GM21515 (cell line): ENCODE data around the gene TRIM28.
A peak's percentile ranks its signal among the peaks of the same experiment; 100 is the strongest.

Experiments
- ATAC-seq: cut with Tn5 transposase; IDR thresholded peaks from one replicate; pipeline ENCODE4 v1.9.1; 2021; ENCODE audit not compliant: unreplicated experiment

TRIM28 gene

GRCh38 chr19:58559275-58560006, 15.6 kb downstream of the TRIM28 start:
- ATAC-seq, result no peak

DNA sequence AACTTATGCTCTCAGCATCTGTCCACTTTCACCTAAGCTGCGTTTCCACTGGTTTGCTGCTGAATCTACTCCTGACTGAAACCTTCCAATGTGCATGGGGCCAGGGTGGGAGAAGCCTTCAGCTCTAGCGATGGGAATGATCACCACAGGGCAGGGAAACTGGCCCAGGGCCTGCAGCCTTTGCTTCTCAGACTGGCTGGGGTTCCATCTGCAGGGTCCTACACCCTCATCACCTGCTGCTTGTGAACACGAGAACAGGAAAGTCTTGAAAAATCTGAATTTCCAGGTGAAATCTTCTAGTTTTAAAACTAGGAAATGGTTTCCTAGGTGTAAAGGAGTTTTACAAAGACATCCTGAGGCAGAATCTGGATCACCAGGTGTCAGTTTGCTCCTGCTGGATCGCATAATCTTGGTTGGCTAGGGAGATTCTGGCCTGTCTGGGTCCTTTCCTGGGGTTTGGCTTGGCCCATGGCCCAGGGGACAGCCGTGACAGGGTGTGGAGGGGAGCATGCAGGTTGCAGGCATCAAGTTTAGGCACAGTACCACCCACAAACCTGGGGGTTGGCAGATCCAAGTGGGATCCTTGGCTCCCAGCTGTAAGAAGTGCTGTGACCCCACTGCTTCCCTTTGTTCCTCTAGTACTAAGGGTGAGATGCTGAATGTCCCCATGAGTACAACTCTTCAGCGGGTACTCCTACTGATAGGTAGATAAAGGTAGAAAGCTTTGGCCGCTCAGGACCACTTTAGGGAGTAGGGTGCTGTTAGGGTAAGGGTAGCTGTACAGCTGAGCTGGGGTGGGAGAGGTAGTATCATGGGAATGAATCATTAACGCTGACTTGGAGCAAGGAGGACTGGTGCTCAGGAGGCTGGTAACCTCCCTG, 16.4 kb downstream of the TRIM28 start:
- no peak for ATAC-seq

DNA sequence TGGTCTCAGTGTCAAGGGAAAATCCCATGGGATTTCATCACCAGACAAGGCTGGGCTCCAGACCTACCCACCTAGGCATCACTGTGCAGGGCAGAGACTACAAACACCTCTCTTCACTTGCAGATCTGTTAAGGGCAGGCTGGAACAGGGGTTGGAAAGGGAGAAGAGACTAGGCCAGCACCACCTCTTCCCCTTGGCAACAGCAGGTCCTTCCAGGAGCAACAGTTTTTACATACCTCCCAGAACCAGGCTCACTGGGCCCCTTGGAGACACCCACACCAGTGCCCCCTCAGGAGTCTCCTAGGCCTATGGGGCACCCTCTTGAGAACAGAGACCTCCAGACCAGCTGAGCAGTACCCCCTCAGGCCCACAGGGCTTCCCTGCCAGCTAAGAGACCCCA, 17.1 kb downstream of the TRIM28 start:
- no peak for ATAC-seq

DNA sequence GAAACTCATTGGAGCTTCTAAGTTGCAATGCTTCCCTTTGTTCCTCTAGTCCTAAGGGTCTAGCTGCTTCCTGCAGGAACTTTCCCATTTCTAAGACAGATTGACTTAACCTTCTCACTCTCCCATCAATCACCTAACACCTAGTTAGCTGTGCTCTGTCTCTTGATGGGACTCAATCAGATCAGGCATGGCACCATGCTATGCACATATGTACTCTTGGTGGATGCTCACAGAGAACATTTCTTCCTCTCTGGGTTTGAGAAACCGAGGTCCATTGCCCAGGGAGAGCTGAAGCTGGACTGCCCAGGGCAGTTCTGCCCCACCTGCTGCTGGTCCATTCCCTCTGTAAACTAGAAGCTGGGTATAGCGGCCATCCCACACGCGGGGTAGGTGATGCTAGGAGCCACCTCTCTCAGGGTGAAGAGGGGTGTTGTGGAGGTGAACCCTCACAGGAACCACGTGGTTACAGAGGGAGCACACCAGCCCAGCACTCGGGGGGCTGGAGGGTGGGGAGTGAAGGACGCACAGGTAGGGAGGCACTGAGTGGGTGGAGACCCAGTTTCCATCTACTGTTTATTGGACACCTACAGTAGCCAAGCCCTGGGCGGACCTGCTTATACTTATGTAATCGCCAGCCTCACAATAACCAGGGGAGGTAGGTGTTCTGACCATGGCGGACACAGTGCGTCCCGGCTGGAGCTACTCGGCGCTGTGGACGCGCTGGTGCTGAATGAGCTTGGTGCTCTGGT, 17.7 kb downstream of the TRIM28 start:
- ATAC-seq, result no peak

GRCh38 chr19:58562122-58563033, 18.5 kb downstream of the TRIM28 start:
- no peak for ATAC-seq

DNA sequence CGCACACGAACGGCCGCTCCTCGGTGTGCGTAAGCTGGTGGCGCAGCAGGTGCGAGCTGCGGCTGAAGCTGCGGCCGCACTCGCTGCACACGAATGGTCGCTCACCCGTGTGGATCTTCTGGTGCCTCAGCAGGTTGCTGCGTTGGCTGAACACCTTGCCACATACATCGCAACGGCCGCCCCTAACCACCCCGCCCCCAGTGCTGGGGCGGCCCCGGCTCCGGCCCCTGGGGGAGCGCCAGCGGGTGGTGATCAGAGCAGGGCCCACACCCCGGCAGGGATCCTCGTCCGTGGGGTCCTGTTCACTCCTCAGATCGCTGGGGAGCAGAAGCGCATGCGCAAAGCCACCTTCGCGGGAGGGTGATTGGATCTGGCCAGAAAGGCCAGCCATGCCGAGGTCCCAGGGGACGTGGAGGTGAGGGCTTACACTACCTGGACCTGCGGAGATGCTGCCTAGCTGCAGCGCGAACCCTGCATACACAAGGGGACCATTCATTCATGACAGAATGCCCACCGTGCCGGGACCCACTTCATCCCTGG, 19.2 kb downstream of the TRIM28 start:
- ATAC-seq, result no peak

GRCh38 chr19:58563823-58564222, 20.0 kb downstream of the TRIM28 start:
- ATAC-seq, result no peak

DNA sequence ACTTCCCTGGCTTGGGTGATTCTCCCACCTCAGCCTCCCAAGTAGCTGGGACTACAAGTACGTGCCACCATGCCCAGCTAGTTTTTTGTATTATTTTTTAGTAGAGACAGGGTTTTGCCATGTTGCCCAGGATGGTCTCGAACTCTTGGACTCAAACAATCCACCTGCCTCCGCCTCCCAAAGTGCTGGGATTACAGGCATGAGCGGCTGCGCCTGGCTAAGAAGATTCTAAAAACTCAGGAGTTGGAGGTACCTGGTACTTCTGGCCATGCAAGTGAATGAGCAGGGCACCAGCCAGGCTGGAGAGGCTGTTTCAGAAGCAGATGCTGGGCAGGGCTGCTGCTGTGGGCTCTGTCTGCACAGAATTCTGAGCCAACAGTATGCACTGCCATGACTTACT, 23.1 kb downstream of the TRIM28 start:
- ATAC-seq, result no peak

DNA sequence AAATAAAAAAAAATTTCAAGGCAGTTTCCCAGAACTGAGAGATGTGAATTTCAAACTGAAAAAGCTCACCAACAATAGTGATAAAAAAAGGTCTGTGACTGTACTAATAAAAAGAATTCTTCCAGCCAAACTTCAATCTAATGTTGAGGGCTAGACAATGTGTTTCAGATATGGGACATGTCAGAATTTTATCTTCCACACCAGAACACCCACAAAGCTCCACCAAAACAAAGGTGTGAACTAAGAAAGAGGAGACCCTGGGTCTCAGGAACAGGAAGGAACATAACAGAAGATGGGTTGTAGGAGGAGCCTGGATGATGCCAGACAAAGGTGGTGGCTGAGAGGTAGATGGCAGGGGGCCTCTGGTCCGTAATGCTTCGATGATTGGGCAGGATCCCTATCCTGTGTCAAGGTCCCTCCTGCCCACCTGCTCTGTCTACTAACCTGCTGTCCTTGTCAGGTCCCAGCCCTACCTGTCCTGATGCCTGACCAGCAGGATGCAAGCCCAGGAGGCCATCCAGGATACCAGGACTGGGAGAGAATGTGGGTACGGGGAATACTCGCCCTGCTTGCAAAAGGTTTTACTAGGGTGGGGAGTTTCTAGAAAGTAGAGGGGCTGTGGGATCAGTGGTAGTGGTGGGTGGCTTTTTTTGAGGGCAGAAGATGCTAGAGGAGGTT, 24.7 kb downstream of the TRIM28 start:
- ATAC-seq, result no peak

DNA sequence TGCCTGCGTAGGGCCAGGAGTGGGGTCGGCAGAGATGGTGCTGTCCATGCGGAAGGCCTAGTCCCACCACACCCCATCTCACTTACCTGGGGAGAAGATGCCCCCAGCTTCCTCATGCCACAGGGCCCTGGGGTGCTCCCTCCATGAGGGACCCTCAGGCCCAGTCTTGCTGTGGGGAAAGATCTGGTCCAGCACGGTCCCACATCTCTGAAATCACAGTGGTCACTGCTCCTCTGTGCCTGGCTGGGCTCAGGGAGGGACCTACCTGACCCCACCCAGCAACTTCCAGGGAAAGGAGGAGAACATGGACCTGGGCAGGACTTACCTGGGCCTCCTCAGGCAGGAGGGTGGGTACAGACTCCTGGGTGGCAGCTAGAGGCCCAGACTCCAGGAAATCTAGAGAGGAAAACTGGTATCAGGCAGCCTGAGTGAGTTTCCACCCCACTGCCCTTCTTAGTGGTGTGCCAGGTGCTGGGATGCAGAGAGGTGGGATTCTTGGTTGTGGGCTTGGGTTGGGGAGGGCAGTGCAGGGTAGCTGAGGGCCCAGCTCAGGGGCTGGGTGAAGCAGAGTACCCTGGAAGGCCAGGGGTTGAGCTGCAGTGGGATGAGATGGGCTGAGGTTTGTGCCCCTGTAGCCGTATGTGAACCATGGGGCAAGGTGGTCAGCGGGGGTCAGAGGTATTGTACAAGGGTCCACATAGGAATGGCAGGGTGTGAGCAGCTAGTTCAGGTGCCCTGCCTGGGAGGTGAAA, 25.5 kb downstream of the TRIM28 start:
- no peak for ATAC-seq

DNA sequence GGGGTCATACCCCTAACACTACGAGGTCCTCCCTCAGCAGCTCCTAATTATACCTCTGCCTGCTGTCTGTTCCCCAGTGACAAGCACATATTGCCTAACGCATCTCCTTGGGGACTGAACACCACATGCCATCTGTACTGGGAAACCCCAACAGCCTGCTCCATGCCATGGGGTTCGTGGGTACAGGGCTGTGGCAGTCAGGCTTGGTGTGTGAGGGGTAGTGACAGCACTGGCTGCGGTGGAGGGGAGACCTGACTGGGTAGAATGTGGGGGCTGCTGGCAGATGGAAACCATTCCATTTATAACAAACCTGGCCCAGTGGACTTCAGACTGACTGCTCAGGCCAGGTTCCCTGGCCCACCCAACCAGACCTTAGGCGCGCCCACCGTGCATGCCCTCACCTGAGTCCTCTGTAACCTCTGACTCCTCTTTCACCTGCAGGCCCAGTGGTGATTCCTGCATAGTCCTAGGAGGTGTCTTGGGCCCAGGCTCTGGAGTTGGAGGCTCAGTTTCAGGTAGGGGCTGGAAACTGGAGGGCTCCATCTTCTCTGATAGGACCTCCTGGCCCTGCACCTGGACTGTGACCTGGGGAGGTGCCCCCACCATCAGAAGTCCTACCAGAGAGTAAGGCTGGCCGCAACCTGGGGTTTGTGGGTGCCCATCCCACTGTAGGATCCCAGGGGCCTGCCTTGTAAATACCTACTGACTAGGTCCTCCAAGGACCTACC, 26.2 kb downstream of the TRIM28 start:
- no peak for ATAC-seq

DNA sequence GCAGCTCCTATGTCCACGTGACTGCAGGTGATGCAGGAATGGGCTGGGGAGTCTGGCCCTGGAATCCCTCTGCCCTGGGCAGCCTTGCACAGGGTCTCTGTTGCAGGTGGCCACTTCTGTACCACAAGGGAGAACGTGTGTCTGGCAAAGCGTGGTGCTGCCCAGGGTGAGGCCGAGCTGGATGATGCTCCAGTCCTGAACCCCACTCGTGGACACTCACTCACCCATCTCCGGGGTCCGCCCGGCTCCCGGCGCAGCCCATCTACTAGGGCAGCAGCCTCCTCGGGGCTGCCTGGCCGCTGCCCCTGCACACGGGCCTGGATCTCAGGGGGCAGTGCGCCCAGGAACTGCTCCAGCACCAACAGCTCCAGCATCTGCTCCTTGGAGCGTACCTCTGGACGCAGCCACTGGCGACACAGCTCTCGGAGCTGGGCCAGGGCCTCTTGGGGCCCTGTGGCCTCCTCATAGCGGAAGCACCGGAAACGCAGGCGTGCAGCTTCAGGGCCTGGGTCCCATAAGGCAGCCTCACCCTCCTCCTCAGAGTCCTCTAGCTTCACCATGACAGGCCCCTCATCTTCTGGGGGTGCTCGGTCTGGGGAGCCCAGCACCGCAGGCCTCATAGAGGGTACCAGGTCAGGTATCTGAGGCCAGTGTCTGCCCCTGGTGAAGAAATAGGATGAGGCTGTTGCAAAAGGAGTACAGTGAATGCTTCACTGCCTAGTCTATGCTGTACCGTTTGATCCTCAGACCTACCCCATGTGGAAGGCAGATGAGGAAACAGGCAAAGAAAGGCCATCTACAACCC, 27.1 kb downstream of the TRIM28 start:
- no peak for ATAC-seq

GRCh38 chr19:58571575-58571947, 27.7 kb downstream of the TRIM28 start:
- no peak for ATAC-seq

DNA sequence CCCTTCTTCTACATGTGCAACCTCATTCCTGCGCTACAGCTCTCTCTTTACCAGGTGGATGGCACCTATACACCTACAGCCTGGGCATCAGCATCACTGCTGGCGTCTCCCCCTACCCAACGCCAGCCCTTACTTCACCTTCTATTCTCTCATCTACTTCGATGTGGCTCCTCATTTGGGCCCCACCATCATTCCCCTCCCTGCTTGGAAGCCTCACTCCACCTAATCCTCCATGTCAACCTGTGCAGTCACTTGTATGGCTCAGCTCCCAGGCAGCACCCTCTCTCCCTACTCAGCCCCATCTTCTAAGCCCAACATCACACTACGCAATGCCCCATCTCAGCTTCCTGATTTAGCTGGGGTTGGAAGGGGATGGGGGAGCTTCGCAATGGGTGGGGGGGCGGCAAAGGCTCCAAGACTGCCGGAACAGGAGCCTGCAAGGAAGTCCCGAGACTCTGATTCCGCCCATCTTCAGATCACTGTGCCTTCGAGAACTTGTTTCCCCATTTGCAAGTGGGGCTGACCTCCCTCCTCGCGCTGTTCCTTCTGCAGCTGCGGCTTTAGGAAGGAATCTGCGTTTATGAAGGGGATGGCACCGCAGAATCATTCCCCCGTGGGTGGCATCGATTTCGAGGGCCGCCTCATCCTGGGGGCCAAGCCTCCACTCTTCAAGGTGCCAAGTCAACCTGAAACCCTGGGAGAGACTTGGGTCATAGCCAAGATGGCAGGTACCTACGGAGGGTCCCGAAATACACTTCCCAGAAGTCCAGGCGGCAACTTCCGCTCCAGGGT, 28.4 kb downstream of the TRIM28 start:
- no peak for ATAC-seq

GRCh38 chr19:58572818-58573657, 29.2 kb downstream of the TRIM28 start, which contains the start of gene MZF1:
Gene MZF1 (minus strand): TSS chr19:58573335. CDS start chr19:58571389, 1,946 bp downstream.
- peak; percentile 53 for ATAC-seq

DNA sequence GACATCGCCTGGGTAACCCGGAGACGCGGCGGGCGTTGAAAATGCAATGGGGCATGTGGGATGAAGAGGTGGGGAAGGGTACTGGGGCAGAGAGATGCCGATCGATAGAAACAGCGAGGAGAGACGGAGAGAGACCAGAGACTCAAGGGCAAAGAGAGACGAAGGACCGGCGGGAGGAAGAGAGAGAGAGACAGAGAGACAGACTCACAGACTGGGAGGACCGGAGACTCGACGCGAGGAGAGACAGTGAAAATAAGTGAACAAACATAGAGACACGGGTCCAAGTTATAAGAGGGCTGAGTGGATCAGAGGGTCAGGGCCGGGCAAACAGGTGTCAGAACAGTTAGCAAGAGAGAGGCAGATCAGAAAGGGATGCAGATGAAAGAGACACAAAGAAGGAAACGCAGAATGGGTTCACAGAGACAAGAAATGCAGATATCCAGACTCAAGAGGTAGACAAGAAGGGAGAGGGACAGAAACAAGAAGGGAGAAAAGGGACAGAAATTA, 29.8 kb downstream of the TRIM28 start:
- ATAC-seq, result no peak
